Thyroid gland (tissue), 4 donors: ENCODE measurements around the gene DHRS7B.

ENCODE experiments used
- CTCF ChIP-seq, 6 experiments: fragments of 200-600 bp in 3 of 6; fragments of 450-650 bp in 3 of 6; sonication (generic) in 3 of 6; IDR thresholded peaks; one replicate each; pipeline ENCODE4 v1.5.1; 2016 to 2019; ENCODE audit warnings: antibody characterized with exemption in 6 of 6, mild to moderate bottlenecking in 2 of 6, inconsistent platforms in 1 of 6, moderate library complexity in 1 of 6
- POLR2A ChIP-seq, 2 donors: fragments of 450-650 bp; IDR thresholded peaks; one replicate each; pipeline ENCODE4 v1.6.1; 2017; ENCODE audit warnings: antibody characterized with exemption in 2 of 2, mild to moderate bottlenecking in 2 of 2, moderate library complexity in 1 of 2

- no peak for TF ChIP-seq CTCF (IDR thresholded peaks at IDR 0.05)
- TF ChIP-seq POLR2A (IDR thresholded peaks at IDR 0.05), result no peak
Measured at GRCh38 chr17:21094298-21094704, 32.5 kb upstream of the DHRS7B start.
